Measurements from ENCODE around the gene STAT4. TPM values are rescaled to one million over a fixed set of nuclear protein-coding genes. Genes with fewer than 3 reads are reported as not detected.

STAT4 gene, protein sequence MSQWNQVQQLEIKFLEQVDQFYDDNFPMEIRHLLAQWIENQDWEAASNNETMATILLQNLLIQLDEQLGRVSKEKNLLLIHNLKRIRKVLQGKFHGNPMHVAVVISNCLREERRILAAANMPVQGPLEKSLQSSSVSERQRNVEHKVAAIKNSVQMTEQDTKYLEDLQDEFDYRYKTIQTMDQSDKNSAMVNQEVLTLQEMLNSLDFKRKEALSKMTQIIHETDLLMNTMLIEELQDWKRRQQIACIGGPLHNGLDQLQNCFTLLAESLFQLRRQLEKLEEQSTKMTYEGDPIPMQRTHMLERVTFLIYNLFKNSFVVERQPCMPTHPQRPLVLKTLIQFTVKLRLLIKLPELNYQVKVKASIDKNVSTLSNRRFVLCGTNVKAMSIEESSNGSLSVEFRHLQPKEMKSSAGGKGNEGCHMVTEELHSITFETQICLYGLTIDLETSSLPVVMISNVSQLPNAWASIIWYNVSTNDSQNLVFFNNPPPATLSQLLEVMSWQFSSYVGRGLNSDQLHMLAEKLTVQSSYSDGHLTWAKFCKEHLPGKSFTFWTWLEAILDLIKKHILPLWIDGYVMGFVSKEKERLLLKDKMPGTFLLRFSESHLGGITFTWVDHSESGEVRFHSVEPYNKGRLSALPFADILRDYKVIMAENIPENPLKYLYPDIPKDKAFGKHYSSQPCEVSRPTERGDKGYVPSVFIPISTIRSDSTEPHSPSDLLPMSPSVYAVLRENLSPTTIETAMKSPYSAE
- total RNA-seq: 5.3 TPM

DNA sequence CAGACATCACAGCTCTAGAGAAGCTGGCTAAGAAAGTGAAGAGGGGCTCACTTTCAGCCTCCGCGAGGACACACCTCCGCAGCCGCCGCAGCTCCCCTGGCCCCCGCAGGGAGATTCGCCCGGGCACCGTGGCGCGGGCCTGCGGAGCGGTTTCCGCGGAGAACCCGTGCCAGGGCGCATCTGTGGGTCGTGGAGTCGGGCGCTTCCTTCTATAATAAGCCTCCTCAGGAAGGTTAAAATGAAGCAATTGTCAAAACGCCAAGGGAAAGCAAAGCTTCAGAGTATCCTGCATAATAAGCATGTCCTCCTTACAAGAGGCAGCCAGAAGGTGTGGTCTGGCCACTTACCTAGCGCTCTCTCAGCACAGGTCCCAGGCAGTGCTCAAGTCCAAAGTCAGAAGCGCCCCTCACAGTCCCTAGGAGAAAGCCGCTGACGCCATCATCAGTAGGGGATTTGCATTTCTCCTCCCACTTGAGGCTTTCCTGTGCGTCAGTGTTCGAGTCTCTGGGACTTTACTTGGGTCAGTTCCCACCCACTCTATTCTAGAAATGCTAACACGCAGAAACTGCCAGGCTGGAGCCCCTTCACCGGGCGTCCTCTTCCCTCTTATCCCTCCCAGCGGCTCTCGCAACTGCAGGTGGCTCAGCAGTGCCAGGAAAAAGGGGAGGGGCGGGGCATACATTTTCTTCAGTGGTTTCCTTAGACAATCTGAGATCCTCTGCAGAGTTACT lies at the start of gene STAT4:
Gene STAT4, minus strand, starts transcription at position 395 of the 731 bp plus-strand sequence. CDS start 2,791 bp downstream, outside the sequence.
- peak in 1 of 2 donors; percentile 25 for DNase-seq (ENCODE audit: low spot score in 2 of 2)
- FAIRE-seq: no peak

DNA sequence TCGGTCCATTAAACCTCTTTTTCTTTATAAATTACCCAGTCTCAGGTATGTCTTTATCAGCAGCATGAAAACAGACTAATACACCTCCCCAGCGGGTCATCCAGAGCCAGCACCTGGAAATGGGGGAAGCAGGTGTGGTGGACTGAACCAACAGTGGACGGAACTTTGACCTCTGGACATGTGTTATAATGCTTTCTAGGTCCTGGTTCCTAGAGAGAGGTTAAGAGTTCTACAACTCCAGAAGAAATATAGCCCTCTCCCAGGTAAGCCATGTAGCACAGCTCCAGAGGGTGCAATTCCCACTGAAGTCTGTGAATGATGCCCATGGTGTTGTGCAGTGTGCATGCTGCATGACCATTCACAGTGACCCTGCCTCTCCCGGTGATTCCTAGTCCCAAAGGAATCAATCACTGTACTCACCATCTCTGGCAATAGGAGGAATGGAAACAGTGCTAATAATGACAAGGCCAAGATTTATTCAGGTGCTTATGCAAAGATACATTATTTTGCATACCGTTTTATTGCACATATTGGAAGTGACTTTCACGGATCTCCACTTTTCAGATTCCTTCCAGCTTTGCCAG lies 49.2 kb upstream of the STAT4 start:
- DNase-seq (ENCODE audit: low spot score in 2 of 2): no peak
- FAIRE-seq: no peak

DNA sequence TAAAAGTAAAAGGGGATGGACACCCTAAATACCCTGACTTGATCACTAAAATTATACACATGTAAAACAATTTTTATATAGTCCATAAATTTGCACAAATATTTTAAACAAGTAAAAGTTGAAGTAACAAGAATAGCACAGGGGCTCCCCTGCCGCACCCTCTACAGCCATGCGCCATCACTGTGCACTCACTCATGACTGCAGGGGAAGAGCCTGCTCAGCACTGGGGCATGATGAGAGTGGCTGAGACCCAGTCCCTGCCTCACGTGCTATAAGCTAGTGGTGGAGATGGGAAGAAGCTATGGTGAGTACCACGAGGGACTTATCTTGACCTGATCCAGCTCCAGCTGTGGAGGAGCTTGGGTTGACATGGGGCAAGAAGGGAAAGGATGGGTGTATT lies 47.5 kb upstream of the STAT4 start:
- DNase-seq (ENCODE audit: low spot score in 2 of 2): no peak
- no peak for FAIRE-seq

DNA sequence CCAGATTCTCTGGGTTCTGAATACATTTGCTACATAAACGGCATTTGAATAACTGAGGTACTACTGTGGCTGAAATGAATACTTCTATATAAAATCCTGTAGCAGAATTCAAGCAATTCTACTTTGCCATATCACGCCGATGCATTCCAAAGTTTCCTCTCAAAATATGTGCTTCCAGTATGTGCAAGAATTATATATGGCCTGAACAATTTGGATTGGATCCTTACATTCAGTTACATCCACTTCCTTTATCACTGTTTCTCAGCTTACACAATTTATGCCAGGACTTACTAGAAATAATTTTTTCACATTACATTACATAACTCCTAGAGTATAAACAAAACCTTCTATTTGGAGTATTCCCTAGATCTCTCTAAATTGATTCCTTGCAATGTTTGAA lies 46.3 kb upstream of the STAT4 start:
- no peak for DNase-seq (ENCODE audit: low spot score in 2 of 2)
- FAIRE-seq: no peak

DNA sequence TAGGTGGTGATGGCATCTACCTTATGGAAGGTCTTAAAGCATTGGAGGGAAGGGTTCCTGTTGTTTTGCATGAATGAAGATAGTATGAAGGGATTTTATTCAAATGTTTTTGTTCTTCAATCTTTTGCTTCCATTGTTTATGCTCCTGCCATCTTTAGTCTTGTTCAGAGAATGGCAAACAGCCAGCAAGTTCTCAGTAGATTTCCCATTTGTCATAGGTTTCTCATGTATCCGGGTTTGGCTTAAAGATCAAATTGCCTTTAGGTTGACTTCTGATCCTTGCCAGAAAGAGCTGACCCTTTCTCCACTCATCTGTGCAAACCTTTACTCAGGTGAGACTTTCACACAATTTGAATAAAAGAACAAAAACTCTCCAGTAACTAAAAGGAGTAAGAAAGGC lies 44.2 kb upstream of the STAT4 start:
- no peak for DNase-seq (ENCODE audit: low spot score in 2 of 2)
- FAIRE-seq: no peak

DNA sequence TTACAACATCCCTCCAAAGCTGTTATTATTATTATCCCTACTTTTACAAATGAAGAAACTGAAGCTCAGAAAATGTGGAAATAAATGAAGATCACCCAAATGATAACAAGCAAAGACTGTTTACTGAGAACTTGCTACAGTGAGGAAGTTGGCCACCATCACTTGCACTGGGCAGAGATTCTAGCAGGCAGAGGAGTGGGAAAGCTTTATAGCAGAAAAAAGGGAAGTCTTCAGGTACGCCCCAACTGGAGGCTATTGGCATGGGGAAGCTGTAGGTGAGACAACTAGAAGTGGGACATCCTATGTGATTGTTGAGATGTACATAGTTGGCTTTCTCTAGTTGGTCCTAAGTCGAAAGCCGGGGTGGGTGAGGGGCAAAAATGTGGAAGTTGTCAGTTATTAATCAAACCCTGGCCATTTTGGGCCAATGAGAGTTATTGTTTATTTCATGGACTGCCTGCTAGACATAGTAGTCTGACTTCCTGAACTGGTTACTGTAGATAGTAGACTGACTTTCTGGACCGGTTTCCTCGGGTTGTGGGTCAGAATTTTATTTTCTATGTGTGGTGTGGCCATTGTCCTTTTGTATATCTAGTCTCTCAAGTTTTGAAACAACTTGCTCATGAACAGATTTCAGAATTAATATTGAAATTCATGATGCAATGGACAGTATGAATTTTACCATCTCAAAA lies 40.2 kb upstream of the STAT4 start:
- FAIRE-seq: no peak

DNA sequence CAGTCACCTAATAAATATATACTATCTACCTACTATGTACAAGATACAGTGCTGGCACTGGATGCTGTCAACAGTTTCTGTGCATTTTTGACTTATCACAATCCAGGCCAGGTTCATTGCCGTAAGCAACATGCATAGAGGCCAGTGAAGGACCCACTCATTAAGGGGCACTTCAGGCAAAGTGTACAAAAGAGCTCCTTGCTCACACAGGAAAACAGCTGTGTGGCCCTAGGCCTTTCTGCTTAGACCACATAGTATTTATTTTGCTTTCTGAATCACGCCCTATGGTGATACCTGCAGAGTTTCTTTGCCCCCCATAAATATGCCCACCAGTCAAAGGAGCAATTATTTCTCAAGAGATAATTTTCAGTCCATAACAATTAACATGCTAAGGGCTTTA lies 39.6 kb upstream of the STAT4 start:
- FAIRE-seq (no peak), DNase-seq (ENCODE audit: low spot score in 2 of 2) (no peak)

More for the DNA sequence above, 40.2 kb upstream of the STAT4 start:
- no peak for DNase-seq (ENCODE audit: low spot score in 2 of 2)

DNA sequence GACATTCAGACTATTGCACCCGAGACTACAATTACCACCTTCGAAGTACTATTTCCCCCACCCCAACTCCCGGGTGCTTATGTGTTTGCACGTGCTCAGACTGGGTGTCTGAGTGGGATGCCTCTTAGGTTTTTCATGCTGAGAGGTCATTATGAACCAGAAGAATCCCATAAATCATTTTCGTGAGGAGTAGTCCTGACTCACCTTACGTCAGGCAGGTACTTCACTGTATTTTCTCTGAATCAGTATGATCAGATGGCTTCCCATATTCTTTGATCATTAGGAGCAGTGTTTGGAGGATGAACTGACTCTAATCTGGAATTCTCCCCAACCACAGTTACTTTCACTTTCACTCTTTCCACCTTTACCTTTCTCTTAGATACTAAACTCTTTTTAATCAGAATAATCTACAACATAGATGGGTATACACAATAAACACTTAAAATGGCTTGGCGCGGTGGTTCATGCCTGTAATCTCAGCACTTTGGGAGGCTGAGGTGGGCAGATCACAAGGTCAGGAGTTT lies 38.4 kb upstream of the STAT4 start:
- FAIRE-seq (no peak), DNase-seq (ENCODE audit: low spot score in 2 of 2) (no peak)

DNA sequence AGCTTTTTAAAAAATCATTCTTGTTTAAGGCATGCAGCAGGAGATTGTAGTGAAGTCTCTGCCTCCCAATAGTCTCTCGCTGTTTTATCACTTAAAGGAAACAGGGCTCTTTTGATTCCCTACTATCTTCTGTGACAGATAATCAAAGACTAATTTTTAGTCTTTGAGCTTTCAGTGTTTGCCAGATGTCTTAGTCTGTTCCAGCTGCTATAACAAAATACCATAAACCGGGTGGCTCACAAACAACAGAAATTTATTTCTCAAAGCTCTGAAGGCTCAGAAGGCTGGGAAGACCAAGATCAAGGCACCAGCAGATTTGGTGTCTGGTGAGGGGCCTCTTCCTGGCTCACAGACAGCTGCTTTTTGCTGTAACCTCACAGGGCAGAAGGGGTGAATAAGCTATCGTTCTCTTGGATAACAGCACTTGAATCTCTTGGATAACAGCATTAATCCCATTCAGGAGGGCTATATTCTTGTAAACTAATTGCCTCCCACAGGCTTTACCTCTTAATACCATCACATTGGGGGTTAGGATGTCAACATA lies 37.8 kb upstream of the STAT4 start:
- FAIRE-seq (no peak), DNase-seq (ENCODE audit: low spot score in 2 of 2) (no peak)

DNA sequence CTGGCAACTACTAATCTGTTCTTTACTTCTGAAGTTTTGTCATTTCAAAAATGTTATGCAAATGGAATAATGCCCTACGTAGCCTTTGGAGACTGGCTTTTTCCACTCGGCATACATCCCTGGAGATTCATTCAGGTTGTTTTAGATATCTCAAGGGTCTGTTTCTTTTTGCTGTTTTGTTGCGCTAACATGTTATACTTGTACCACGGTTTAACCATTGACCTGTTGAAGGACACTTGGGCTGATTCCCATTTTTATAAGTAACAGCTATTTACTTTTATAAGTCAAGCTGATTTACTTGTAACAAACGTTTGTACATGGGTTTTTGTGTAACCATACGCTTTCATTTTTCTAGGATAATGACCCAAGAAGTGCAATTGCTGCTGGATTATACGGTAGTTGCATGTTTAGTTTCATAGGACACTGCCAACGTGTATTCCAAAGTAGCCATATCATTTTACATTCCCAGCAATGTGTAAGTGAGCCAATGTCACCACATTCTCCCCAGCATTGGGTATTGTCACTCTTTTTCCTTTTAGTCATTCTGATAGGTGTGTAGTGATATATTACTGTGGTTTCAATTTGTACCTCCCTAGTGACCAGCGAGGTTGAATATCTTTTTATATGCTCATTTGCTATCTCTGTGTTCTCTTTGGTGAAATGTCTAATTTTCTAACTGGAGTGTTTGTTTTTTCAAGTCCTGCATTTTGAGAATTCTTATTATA lies 36.5 kb upstream of the STAT4 start:
- FAIRE-seq: no peak
- DNase-seq (ENCODE audit: low spot score in 2 of 2): no peak

DNA sequence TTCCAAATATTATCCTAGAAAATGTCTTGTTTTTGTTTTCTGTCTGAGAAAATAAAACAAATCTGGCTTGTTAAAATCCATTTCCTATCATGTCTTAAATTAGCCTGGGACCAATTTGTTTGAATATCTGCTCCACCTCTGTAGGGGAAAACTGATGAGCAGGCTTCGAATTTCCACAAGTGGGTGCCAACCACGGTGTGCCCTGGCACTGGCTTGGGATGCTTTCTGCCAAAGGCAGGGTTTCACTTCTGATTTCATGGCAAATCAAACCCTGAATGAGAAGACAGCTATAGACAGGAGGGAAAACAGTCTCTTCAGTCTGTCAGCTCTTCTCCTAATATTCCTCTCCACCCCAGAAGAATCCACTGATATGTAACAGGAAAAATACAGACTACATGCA lies 33.7 kb upstream of the STAT4 start:
- FAIRE-seq (no peak), DNase-seq (ENCODE audit: low spot score in 2 of 2) (no peak)

DNA sequence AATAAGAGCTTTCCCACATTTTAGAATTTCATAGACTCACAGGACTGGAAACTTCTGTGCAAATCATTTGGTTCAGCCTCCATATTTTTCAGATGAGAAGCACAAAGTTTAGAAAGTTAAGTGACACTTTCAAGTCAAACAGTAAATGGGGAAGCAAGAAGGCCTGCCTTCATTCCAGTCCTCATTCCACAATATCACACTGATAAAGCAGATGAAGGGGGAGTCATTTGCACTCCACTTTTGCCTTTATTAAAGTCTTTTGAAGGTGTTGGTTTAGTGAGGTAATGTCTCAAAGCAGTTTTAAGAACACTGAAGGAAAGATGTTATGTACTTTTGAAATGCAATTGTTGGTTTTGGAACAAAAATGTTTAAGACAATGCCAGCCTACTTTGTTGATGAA lies 32.7 kb upstream of the STAT4 start:
- DNase-seq (ENCODE audit: low spot score in 2 of 2) (no peak), FAIRE-seq (no peak)

DNA sequence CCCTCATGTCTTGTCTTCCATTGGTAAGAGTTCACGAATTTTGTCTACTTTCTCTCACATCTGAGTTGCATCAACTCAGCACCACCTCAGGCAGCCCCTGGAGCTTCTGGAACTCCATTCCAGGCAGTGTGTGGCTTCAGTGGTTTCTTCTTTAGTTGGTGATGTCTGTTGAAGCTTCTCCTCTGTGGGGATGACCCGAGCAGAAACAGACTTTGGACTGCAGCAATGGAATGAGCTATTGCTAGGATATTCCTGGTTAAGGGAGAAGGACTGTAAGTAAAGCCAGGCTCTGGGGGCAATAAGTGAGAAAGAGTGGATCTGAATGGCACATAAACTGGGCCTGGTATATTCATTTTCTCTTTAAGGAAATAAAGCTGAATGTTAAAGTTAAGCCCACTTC lies 32.3 kb upstream of the STAT4 start:
- DNase-seq (ENCODE audit: low spot score in 2 of 2): no peak
- FAIRE-seq: no peak

DNA sequence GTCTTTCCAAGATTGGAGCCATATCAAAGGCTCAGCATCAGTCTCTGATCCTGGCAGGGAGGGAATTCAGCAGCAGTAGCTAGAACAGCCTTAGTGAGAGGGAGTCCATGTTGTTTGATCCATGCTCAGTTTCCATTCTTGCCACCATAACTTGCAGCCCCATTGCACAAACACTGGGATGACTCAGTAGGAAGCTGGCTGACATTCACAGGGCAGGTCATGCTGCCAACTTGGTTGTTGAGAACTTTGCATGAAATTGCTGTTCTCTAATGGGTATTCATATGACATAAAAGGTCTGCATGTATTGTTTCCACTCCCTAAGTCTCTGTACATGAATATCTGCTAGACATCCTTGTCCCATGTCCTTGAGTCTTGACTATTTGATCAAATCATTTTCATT lies 29.9 kb upstream of the STAT4 start:
- FAIRE-seq: no peak
- DNase-seq (ENCODE audit: low spot score in 2 of 2): no peak

DNA sequence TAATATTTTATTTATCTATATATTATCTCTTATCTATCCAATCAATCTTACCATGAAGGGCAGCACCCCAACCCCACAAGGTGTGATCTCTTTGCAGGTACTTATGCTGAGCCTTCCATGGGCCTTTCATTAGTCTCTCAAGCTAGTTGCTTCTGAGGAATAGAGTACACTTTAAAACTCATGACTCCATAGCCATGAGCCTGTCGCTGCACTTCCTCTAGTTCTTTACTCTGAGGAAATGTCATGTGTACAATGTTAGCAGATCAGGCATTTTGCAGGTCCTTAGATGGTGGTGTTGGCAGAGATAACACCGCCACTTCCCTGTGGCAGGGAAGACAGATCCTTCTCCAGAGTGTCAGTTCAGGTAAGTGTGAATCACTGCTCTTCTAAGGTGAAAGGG lies 29.5 kb upstream of the STAT4 start:
- DNase-seq (ENCODE audit: low spot score in 2 of 2): no peak
- no peak for FAIRE-seq

DNA sequence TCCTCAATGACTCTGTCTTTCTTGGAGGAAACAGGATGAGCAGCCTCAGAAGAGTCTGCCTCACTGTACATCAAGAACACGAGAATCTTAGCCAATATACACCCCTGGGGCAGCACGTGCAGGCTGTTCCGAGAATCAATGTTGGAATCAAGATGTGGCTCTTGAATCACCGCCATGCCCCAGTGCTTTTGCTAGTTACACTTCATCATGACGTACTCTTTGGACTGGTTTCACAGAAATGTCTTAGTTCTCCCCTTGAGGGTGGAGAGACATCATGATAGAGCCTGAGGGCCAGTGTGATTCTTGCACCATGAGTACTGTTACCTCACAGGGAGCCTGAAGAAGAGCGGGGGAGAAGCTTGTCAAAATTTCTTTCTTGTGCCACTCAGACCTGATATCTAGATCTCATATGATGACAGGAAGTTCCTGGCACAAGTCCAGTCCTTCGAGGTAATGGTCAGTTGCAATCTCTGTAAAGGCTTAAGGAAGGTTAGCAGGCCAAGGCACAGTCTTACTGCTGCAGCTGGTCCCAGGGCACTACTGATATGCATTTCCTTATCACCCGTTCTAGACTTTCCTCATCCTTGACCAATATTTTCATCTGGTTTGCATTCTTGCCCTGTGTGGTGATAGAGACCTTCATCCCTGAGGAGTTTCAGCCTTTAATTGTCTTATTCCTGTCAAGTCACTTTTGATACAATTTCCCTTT lies 28.2 kb upstream of the STAT4 start:
- DNase-seq (ENCODE audit: low spot score in 2 of 2) (no peak), FAIRE-seq (no peak)

DNA sequence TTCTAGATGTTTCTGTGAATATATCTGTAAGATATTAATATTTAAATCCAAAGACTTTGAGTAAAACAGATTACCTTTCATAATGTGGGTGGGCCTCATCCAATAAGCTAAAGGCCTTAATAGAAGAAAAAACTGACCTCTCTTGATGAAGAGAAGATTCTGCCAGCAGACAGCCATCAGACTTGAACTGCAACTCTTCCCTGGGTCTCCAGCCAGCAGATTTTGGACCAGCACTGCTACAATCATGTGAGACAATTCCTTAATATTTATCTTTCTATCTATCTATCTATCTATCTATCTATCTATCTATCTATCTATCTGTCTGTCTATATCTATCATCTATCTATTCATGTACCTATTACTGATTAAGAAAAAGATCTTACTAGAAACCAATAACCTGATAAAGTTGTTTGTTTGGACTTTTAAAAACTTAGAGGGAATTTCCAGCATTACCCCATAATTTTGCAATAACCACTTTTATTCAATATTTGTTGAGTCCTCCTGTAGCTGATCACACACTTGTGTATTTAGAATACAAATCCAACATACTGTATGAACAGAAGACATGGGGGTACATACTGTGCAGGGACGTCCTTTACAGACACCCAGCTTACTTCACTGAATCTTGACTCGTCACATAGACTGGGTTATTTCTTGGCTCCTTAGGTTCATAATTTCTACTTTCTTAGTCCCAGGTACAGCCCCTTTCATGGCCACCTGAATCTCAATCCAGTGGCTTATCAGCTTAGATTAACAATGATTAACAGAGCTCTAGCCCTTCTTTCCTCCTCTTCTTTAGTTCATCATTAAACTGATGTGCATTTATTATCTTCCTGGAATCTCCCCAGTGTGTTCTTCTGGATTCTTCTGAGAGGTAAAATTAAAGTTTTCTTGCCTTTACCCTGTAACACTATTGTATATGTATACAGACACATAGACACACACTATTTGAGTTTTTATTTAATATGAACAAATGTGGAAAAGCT lies 27.2 kb upstream of the STAT4 start:
- DNase-seq (ENCODE audit: low spot score in 2 of 2) (no peak), FAIRE-seq (no peak)
